Measurements from ENCODE around the gene OR4K5.

DNA sequence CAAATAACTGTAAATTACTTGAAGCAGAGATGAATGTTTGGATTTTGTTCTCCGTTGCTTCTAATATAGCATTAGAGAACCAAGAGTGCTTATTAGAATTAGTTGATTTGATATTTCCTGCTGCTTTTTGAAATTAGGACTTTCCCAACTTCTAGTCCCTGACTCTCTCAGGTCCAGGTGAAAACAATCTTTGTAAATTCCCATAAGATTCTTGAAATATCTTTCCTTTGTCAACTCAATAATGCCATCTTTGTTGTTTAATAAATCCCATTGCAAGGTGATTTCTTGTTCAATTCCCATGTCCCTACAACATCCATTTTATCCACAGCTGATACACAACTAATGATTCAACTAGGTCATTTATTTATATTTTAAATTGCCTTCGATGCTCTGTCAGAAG lies 45.6 kb upstream of the OR4K5 start, which contains the start of gene OR4K2:
- TF ChIP-seq, protein P1, sequence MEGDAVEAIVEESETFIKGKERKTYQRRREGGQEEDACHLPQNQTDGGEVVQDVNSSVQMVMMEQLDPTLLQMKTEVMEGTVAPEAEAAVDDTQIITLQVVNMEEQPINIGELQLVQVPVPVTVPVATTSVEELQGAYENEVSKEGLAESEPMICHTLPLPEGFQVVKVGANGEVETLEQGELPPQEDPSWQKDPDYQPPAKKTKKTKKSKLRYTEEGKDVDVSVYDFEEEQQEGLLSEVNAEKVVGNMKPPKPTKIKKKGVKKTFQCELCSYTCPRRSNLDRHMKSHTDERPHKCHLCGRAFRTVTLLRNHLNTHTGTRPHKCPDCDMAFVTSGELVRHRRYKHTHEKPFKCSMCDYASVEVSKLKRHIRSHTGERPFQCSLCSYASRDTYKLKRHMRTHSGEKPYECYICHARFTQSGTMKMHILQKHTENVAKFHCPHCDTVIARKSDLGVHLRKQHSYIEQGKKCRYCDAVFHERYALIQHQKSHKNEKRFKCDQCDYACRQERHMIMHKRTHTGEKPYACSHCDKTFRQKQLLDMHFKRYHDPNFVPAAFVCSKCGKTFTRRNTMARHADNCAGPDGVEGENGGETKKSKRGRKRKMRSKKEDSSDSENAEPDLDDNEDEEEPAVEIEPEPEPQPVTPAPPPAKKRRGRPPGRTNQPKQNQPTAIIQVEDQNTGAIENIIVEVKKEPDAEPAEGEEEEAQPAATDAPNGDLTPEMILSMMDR (IDR thresholded peaks at IDR 0.05), result no peak
- TF ChIP-seq POLR2A (IDR thresholded peaks at IDR 0.05), result no peak

All from body of pancreas (tissue), 4 donors.